SK-MEL-5 (cell line): ENCODE data around the gene COG6. TPM values are rescaled to one million over a fixed set of nuclear protein-coding genes. Genes with fewer than 3 reads are reported as not detected.

Experiments
- DNase-seq: peaks from one replicate; pipeline ENCODE4 v3.0.0-alpha.2; 2016; ENCODE audit warnings: low read depth, low spot score
- in situ Hi-C: cut with HindIII; loops from 2 replicates; pipeline ENCODE4 v1.10.0; 2016; ENCODE audit warnings: low sequenced_read_pairs, high pct_unique_total_duplicates, low pct_unique_long_range_greater_than_20kb
- total RNA-seq: library from RNA; depleted of rRNA; stranded (reverse); fragments of >200 nt; shearing (Covaris generic); gene quantifications from 2 replicates; pipeline ENCODE4 v1.2.3, GENCODE V29; 2014

The COG6 gene
- total RNA-seq, 1 experiment from 2014 or later = 21.4 TPM

DNA sequence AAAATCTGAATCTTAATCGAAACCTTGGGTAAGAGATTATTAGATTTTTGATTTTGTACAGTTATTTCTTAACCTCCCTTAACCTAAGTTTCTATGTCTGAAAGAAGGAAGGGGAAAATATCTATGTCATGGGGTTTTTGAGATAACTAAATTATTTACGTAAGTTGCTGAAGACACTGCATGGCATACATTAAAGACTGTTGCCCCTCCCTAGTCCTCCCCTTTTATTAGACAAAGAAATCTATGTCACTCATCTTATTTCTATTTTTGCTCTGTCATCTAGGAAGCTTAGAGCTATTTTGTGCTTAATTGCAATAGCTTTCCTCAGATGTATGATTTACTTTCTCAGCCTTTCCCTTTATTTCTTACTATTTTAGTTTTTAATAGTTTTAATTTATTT, 15.0 kb downstream of the COG6 start:
- in situ Hi-C loops = no loop called here
- DNase-seq = no peak

DNA sequence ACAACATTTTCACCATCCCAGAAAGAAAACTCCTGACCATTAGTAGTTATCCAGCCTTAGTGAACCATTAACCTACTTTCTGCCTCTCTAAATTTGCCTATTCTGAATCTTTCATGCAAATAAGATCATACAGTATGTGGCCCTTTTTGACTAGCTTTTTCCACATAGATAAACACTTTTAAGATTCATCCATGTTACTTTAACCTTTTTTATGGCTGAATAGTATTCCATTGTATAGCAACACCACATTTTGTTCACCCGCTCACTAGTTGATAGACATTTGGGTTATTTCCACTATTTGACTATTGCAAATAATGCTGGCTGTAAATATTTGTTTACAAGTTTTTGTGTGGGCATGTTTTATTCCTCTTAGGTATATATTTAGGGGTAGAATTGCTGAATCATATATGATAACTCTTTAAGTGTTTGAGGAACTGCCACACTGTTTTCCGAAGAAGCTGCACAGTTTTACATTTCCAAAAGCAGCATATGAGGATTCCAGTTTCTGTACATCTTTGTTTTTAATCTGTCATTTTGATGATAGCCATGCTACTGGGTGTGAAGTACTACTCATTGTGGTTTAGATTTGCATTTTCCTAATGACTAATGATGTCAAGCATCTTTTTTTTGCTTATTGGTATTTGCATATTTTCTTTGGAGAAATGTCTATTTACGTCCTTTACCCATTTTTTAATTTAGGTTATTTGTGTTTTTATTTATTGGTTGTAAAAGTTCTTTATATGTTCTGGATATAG, 17.1 kb downstream of the COG6 start:
- no peak for DNase-seq
- in situ Hi-C loops = no loop called here

DNA sequence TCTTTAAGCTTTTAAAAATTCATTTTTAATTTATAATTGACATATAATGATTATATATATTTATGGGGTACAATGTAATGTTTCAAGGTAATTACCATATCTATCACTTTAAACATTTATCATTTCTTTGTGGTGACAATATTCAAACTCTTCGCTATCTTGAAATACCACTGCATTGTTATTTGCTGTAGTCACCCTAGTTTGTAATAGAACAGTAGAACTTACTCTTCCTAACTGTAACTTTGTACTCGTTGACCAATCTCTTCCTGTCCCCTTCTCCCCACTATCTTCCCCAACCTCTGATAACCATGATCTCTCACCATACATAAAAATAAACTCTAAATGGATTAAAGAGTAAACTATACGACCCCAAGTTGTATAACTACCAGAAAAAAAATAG, 20.4 kb downstream of the COG6 start:
- in situ Hi-C loops = no loop called here
- no peak for DNase-seq

DNA sequence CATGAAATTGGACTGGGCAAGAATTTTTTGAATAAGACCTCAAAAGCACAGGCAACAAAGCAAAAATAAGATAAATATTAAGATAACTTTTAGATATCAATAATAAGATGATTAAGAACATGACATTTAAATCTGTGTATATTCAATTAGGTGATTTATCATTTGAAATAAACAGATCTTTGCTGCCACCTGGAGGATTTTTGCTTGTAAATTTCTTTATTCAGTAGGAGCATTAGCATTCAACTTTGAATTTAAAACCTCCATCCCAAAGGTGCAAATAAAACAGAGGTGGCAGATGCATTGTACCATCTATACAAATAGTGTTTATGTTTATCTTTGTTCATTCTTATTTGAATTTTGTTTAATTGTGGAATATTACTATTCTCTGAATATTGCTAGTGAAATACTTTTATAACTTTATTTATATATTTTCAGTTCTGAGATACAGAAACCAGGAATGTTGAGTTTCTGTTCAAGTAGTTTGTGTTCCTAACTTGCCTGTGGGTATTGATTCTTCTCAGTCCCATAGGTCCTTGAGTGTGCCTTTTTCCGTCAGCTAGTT, 20.9 kb downstream of the COG6 start:
- in situ Hi-C loops = no loop called here
- DNase-seq = peak; percentile 68

DNA sequence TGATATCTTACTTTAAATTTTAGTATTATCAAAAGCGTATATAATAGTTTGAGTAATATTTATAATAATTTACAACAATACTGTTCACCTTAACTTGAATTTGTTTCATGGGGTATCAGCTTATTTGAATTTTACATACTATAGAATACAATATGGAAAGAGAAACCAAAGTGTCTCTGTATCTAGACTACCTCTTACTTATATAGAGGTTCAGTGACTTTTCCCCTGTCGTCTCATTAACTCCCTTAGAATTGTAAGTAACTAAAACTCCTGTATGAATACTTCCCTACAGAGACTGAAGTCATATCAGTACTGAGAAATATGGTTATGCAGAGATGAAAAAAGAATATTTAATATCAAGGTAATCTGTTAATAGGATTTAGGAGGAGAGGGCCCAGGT, 26.8 kb downstream of the COG6 start:
- in situ Hi-C loops = no loop called here
- no peak for DNase-seq

DNA sequence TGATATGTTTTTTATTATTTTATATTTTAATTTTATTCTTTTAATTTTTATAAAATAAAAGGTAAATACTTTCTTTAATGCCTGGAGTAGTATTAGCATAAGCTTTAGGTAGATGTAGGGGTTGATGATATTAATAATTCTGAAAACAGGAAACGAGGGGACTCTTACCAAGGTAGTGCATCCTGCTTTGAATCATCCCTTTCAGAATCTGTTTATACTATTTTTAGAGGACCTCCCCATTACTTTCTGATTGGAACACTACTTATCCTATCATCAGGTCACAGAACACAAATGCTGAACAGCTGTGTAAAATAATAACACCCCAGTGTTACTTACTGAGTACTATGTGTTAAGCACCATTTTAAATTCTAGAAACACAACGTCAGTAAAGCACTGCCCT, 27.3 kb downstream of the COG6 start:
- in situ Hi-C loops = no loop called here
- DNase-seq = no peak

DNA sequence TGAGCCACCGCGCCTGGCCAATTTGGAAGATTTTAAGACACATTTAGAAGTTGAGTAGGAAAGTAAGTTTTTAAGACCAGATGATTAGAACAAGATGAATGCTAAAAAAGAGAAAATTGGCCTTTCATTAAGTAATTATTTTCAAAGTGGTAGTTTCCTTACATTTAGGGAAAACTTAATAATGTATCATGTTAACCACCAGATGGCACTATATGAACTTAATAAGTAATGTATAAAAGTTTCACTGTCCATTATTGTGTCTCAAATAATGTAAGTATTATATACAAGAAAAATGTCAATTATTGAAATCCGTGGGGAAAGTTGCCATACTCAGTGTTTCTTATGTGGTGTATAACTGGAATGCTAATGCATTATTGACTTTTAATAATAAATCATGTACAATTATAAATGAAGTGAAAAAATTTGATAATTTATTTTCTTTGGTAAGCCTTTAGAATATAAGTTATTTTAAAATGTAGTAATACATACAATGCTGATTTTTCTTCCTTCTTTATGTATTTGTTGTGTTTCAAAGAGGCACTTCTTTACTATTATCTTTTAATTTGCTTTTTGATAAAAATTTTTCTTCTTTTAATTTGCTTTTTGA, 29.2 kb downstream of the COG6 start:
- in situ Hi-C loops = no loop called here
- DNase-seq = peak; percentile 71

DNA sequence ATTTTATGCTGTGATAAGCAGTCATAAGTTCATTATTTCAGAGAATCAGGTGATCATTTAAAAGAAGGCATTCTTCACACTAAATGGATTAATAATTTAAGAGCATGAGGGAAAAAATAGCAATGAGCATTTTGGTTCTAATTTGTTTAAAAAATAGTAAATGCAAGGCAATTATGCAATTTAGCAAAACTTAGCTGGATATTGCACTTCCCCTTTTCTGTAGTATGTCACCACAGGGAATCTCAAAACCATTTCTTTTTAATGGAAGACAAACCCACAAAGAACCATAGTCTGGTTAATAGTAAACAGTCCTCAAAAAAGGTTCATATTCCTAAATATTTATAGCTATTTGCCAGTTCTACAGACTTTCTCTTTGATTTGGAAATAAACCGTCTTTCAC, 30.2 kb downstream of the COG6 start:
- no peak for DNase-seq

DNA sequence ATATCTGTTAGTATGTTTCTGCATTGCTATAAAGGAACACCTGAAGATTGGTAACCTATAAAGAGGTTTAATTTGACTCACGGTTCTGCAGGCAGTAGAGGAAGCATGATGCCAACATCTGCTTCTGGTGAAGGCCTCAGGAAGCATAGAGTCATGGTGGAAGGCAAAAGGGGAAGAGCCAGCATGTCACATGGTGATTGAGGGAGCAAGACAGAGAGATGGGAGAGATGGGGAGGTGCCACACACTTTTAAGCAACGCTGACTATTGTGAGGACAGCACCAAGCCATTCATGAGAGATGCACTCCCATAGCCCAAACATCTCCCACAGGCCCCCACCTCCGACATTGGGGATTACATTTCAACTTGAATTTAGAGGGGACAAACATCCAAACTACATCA, 32.8 kb downstream of the COG6 start:
- no peak for DNase-seq
- in situ Hi-C loops = no loop called here

More for the DNA sequence above, 30.2 kb downstream of the COG6 start:
- in situ Hi-C loops = no loop called here

DNA sequence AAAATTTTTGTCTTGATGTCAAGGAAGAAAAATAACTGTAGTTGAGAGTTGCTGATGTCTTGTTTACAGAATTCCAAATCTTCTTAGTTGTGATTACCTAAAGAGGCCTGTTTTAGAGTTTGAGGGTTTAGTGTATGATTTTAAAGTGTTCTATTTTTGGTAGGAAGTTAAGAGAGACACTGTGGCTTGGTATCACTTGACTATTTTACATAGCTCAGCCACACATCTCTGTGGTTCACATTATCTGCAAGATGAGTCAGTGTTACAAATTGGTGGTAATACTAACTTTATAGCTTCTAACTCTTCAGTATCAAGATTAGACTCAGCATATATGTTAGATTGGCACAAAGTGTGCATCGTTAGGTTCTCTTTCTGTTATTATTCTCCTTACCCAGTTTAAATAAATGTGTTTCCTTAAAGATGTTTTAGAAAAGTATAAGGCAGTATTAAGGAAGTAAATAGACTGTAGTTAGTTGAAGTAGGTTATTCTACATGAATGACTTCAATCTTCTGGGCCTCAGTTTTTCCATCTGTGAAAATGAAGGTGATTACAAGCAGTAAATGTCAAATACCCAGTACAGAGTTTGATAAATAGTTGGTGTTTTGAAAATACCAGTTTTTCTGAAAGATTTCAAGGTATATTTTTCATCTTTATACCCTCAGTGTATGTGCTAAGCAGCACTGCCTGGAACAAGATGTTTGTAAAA, 33.4 kb downstream of the COG6 start:
- in situ Hi-C loops = no loop called here
- DNase-seq = no peak

DNA sequence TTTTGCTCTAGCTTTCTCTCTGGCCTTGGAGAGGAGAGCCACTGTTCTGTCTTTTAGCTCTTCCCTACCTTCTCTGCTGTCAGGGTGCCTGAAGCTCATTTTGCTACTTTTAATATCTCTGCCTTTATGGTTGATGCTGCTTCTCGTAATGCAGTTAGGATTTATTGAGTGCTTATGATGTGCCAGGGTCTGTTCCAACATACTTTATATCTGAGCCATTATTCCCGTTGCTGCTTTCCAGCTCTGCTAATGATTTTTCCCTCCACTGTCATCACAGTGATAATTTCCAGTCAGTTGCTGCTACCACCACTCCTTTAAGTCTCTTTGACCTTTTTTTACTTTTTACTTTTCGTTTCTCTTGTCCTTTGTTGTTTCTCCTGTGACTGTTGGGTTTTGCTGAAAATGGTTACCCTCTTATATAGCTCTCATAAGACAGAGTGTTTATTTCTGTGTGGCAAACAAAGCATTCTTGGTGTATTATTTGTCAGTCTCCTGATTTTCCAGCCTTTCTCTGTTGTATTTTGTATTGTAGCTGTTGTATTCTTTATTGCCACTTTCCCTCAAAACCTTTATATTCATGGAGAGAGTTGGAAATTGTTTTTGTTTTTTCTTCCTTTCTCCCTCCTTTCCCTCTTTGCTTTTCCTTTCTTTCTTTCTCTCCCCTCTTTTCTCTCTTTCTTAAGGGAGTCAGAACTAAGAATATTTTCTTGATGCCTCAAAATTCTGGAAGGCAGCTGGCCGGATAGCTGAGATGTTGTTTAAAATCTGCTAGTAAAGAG, 37.4 kb downstream of the COG6 start:
- in situ Hi-C loops = no loop called here
- DNase-seq = no peak

DNA sequence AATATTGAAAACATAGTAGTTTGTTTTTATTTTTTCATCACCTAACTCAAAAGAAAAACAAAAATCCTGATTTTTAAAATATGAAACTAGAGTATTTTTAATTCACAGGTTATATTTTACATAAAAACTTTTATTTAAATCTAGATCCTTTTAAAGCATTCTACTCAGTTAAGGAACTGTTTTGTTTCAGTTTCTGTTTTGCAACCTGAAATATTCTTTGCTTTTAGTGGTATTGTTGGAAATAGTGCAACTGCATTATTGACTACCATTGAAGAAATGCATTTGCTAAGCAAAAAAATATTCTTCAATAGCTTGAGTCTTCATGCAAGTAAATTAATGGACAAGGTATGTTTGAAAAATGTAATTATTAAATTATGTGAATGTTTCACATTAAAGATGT, 43.8 kb downstream of the COG6 start:
- in situ Hi-C loops = no loop called here
- no peak for DNase-seq

DNA sequence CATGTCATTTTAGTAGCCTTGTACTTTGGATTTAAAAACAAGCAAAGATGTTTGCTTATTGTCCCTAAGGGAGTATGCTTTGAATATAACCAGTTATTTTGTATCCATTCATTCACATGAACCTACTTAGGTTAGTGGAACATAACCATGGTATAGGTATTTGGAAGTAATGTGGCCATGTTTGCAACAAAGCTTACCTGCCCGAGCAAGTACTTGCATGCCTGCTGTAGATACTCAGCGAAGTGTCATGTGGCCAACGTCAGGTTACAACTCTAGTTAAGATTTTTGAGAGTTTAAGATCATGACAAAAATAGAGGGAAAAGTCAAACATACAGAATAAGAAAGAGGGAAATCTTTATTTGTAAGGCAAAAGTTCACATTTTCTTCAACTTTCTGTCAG, 57.2 kb downstream of the COG6 start:
- no peak for DNase-seq
- in situ Hi-C loops = no loop called here

DNA sequence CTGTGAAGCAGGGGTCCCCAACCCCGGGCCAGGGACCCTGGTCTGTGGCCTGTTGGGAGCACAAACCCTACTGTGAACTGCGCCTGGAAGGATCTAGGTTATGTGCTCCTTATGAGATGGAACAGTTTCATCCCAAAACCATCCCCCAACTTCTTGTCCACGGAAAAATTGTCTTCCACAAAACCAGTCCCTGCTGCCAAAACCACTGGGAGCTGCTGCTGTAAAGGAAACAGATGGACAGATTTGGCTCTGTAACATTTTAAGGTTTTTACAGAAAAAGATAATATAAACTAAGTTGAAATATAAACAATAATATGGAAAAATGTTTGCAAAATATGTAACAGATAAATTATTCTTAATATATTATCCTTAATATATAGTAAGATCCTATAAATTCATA, 73.7 kb downstream of the COG6 start:
- in situ Hi-C loops = no loop called here
- no peak for DNase-seq

DNA sequence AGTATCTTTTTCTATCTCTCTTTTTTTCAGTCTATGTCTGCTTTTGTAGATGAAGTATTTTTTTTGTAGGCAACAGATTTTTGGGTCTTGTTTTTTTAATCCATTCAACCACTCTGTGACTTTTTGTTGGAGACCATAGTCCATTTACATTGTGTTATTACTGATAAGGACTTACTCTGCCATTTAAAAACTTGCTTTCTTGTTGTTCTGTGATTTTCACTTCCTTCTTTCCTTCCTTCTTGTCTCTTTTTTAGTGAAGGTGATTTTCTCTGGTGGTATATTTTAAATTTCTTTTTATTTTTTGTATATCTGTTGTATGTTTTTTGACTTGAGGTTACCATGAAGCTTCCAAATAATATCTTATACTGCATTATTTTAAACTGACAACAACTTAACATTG, 79.5 kb downstream of the COG6 start:
- no peak for DNase-seq
- in situ Hi-C loops = no loop called here

DNA sequence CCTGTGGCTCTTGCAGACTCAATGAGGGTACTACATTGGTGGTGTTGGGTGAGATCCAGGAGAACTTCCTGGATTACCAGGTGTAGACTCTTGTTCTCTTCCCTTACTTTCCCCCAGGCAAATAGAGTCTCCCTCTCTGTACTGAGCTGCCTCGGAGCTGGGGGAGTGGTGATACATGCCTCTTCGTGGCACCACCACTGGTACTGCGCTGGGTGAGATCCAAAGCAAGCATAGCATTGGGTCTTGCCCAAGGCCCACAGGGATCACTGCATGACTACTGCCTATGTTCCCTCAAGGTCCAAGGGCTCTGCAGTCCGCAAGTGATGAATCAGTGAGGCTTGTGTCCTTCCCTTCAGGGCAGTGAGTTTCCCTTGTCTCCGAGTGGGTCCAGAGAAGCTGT, 81.6 kb downstream of the COG6 start:
- no peak for DNase-seq
- in situ Hi-C loops = no loop called here

DNA sequence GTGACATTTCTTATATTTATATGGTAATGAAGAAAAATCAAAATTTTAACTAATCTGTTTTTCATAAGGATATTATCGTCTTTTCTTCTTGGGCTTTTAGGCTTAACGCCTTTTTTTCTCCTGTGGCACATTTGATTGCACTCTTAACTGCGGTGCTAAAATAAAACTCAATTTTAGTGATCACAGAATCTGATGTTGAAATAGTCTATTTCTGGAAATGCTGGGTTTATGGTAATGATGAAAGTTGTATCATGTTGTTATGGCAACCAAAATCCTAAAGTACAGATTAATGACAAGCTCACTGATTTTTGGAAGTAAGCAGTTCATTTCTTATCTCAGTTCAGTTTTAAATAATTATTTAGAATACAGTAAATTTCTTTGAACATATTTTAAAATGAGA, 85.3 kb downstream of the COG6 start:
- no peak for DNase-seq
- in situ Hi-C loops = no loop called here

DNA sequence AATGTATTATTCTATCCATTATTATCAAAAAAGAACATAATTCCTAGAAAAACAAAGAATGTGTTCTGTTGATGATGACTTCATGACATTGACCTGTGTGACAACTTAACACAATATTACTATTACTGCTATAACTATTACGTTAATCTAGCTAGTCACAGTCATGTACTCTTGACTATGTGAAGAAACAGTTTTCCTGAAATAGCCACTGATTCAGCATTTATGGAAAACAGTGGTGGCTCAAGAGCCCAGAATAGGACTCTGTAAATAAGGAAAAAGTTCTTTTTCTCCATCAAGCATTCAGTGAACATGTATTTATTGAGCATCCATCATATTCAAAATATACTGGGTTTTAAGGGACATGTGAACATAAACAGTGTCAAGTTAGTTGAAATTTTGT, 93.5 kb downstream of the COG6 start:
- in situ Hi-C loops = no loop called here
- no peak for DNase-seq
